ENCODE results near the gene HHIPL1. TPM values are rescaled to one million over a fixed set of nuclear protein-coding genes. Genes with fewer than 3 reads are reported as not detected.
A peak's percentile ranks its signal among the peaks of the same experiment; 100 is the strongest.

HHIPL1 gene
- total and polyA plus RNA-seq, 2 of the 8 experiments (the other 6 are each of a cell fraction or from before 2014, with no cell fraction given): 1.5 to 2.6 TPM

GRCh38 chr14:99690636-99691035, 45.7 kb downstream of the HHIPL1 start:
- no peak overlapping the region for H4K91ac ChIP-seq (replicated peaks; ENCODE audit: insufficient read length, low read length)
- no peak overlapping the region for H3K27ac ChIP-seq (ENCODE audit: low read depth, low read length)
- H3K36me3 ChIP-seq (ENCODE audit: control insufficient read depth in 2 of 4, insufficient read depth in 4 of 4, low read length in 3 of 4): no peaks in the 10 kb centered on the region
- H4K5ac ChIP-seq (ENCODE audit: insufficient read length, low read depth, low read length): no peak overlapping the region
- no peaks in the 10 kb centered on the region for H3K23me2 ChIP-seq (ENCODE audit: low read depth, low read length)
- H3K4me3 ChIP-seq (ENCODE audit: extremely low read depth in 1 of 4, insufficient read depth in 2 of 4, low read depth in 3 of 4, low read length in 4 of 4): no peak overlapping the region
- H2BK12ac ChIP-seq (ENCODE audit: low read depth, low read length): no peak overlapping the region
- no peak for FAIRE-seq
- no peak overlapping the region for H4K8ac ChIP-seq (ENCODE audit: extremely low read depth, insufficient read depth, low read length)
- H3K4ac ChIP-seq (replicated peaks; ENCODE audit: insufficient read length, low read depth, low read length): no peak overlapping the region
- no peak overlapping the region for H3K56ac ChIP-seq (replicated peaks; ENCODE audit: insufficient read length, low read depth, low read length)
- H3K79me2 ChIP-seq (ENCODE audit: control insufficient read depth in 1 of 2, insufficient read depth in 2 of 2, low read length in 2 of 2): no peaks in the 10 kb centered on the region
- POLR2A ChIA-PET (ENCODE audit: partially characterized antibody): no interaction called here
- 86% methylated on average over 5 of the region's 5 CpGs; no CpG with 5 or more reads in 1 of the 2 experiments for WGBS, 2 experiments (ENCODE audit: extremely low coverage in 1 of 2, insufficient coverage in 1 of 2, insufficient read length in 1 of 2, insufficient replicate concordance in 2 of 2, low coverage in 1 of 2, low lambda C conversion rate in 2 of 2, missing lambda C conversion rate in 1 of 2)
- no peak overlapping the region for H3K18ac ChIP-seq (ENCODE audit: extremely low read depth, low read length)
- no peak overlapping the region for H3K14ac ChIP-seq (ENCODE audit: insufficient read length)
- no peaks in the 10 kb centered on the region for H3K27me3 ChIP-seq (replicated peaks in 1 of 4; ENCODE audit: control insufficient read depth in 3 of 4, extremely low read depth in 1 of 4, insufficient read depth in 3 of 4, low read length in 3 of 4)
- DNase-seq (ENCODE audit: low read depth in 1 of 2, low spot score in 2 of 2): peak in 1 of 2 experiments; percentile 24
- CTCF ChIA-PET (ENCODE audit: partially characterized antibody): interaction anchor here (0.6 to 4.9 kb wide), 6 partner anchors 8 to 256 kb away, joined by 3 to 36 read pairs (median 4); no protein-coding TSS in a partner anchor
- peaks cover 0 to 3% (median 2%) of the 10 kb centered on the region in 4 experiments; a peak in 3 of 7 replicates for H3K4me1 ChIP-seq (replicated peaks in 1 of 4; ENCODE audit: control insufficient read depth in 3 of 4, insufficient read depth in 4 of 4, low read length in 3 of 4)
- no peak overlapping the region for H2BK5ac ChIP-seq (ENCODE audit: low read depth, low read length)
- no peak overlapping the region for H3K9ac ChIP-seq (replicated peaks in 1 of 4; ENCODE audit: extremely low read depth in 1 of 4, low read depth in 3 of 4, low read length in 3 of 4)
- H2AFZ ChIP-seq (ENCODE audit: low read length): no peak overlapping the region
- H2AK5ac ChIP-seq (ENCODE audit: low read depth, low read length): no peak overlapping the region
- TF ChIP-seq SP1 (IDR thresholded peaks at IDR 0.05; ENCODE audit: low read depth, low read length): no peak
- no peak for TF ChIP-seq KDM4A (IDR thresholded peaks at IDR 0.05; ENCODE audit: low read depth, low read length, severe bottlenecking)
- no peak for TF ChIP-seq TAF7 (optimal IDR thresholded peaks at IDR 0.05; ENCODE audit: borderline replicate concordance, low read depth, low read length)
- no peak for TF ChIP-seq MAFK (IDR thresholded peaks at IDR 0.05; ENCODE audit: low read depth, low read length)
- no peak for TF ChIP-seq POLR2A (IDR thresholded peaks at IDR 0.05; ENCODE audit: control extremely low read depth in 1 of 2, low read depth in 2 of 2, low read length in 2 of 2)
- TF ChIP-seq, protein P1, sequence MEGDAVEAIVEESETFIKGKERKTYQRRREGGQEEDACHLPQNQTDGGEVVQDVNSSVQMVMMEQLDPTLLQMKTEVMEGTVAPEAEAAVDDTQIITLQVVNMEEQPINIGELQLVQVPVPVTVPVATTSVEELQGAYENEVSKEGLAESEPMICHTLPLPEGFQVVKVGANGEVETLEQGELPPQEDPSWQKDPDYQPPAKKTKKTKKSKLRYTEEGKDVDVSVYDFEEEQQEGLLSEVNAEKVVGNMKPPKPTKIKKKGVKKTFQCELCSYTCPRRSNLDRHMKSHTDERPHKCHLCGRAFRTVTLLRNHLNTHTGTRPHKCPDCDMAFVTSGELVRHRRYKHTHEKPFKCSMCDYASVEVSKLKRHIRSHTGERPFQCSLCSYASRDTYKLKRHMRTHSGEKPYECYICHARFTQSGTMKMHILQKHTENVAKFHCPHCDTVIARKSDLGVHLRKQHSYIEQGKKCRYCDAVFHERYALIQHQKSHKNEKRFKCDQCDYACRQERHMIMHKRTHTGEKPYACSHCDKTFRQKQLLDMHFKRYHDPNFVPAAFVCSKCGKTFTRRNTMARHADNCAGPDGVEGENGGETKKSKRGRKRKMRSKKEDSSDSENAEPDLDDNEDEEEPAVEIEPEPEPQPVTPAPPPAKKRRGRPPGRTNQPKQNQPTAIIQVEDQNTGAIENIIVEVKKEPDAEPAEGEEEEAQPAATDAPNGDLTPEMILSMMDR (IDR thresholded peaks at IDR 0.05; ENCODE audit: control extremely low read depth in 1 of 3, insufficient read depth in 1 of 3, low read depth in 1 of 3, low read length in 3 of 3): no peak
- no peak for TF ChIP-seq TCF12 (IDR thresholded peaks at IDR 0.05; ENCODE audit: low read depth, low read length)
- TF ChIP-seq CTBP2 (IDR thresholded peaks at IDR 0.05; ENCODE audit: borderline replicate concordance, insufficient read depth, insufficient read length, low read length): no peak
- TF ChIP-seq KDM1A (IDR thresholded peaks at IDR 0.05; ENCODE audit: borderline replicate concordance, low read length): no peak
- no peak for TF ChIP-seq SIX5 (IDR thresholded peaks at IDR 0.05; ENCODE audit: low read depth, low read length)
- no peak for TF ChIP-seq CBX5 (IDR thresholded peaks at IDR 0.05; ENCODE audit: low read depth, low read length)
- no peaks in the 10 kb centered on the region for H3K9me3 ChIP-seq (ENCODE audit: insufficient read depth in 2 of 2, low read depth in 1 of 2, low read length in 1 of 2)
- no peak overlapping the region for H2BK20ac ChIP-seq (ENCODE audit: low read length)
- no peak overlapping the region for H2BK15ac ChIP-seq (ENCODE audit: low read length)
- no peaks in the 10 kb centered on the region for H3K79me1 ChIP-seq (ENCODE audit: low read depth, low read length)
- H2BK120ac ChIP-seq (replicated peaks; ENCODE audit: low read depth, low read length): no peak overlapping the region
- no peaks in the 10 kb centered on the region for H4K20me1 ChIP-seq (replicated peaks in 1 of 2; ENCODE audit: control insufficient read depth in 1 of 2, insufficient read depth in 2 of 2, low read length in 2 of 2)
- no peak overlapping the region for H3K23ac ChIP-seq (ENCODE audit: insufficient read length)
- no peak overlapping the region for H3K4me2 ChIP-seq (ENCODE audit: insufficient read depth in 1 of 2, low read depth in 2 of 2, low read length in 2 of 2)

All from H1 (cell line).